H1 (cell line): Measurements from ENCODE around the gene ACVR1. TPM values are rescaled to one million over a fixed set of nuclear protein-coding genes. Genes with fewer than 3 reads are reported as not detected.

Experiments used
- CTCF ChIA-PET: fragments of 300-600 bp; sonication (Branson Sonifier 250); formaldehyde crosslinking; loops from one replicate; lab custom pipeline; 2021; ENCODE audit not compliant: partially characterized antibody; lab: Charles Lee
- POLR2A ChIA-PET: fragments of 300-600 bp; sonication (Branson Sonifier 250); formaldehyde crosslinking; loops from one replicate; lab custom pipeline; 2021; ENCODE audit warnings: inconsistent platforms; ENCODE audit not compliant: partially characterized antibody; lab: Charles Lee
- DNase-seq, 2 experiments: peaks; one replicate each; pipeline versions ENCODE4 v3.0.0 to v3.0.0-alpha.2; 2010 to 2022; ENCODE audit warnings: low spot score in 2 of 2, low read depth in 1 of 2, mixed read lengths in 1 of 2
- FAIRE-seq: peaks from 2 replicates; lab custom pipeline; 2011; peaks lifted over from hg19 to GRCh38; lab: Jason Lieb, UNC
- H2AFZ ChIP-seq: 2 replicates; pipeline ENCODE4 v1.8.1; 2012; ENCODE audit warnings: low read length, inconsistent platforms
- H2AK5ac ChIP-seq: 2 replicates; pipeline ENCODE4 v1.6.1; 2013; ENCODE audit warnings: low read depth, low read length
- H2BK120ac ChIP-seq: replicated peaks from 2 replicates; pipeline ENCODE3; 2013; ENCODE audit warnings: low read depth, low read length, inconsistent platforms
- H2BK12ac ChIP-seq: 2 replicates; pipeline ENCODE4 v1.6.1; 2013; ENCODE audit warnings: low read depth, low read length
- H2BK15ac ChIP-seq: 2 replicates; pipeline ENCODE4 v1.6.1; 2013; ENCODE audit warnings: low read length
- H2BK20ac ChIP-seq: 2 replicates; pipeline ENCODE4 v1.6.1; 2013; ENCODE audit warnings: low read length
- H2BK5ac ChIP-seq: 2 replicates; pipeline ENCODE4 v1.6.1; 2013; ENCODE audit warnings: low read depth, low read length
- H3K14ac ChIP-seq: 2 replicates; pipeline ENCODE4 v1.6.1; 2013; ENCODE audit warnings: inconsistent platforms; ENCODE audit not compliant: insufficient read length
- H3K18ac ChIP-seq: 2 replicates; pipeline ENCODE4 v1.6.1; 2013; ENCODE audit warnings: low read length; ENCODE audit errors: extremely low read depth
- H3K23ac ChIP-seq: 2 replicates; pipeline ENCODE4 v1.6.1; 2013; ENCODE audit warnings: inconsistent platforms; ENCODE audit not compliant: insufficient read length
- H3K23me2 ChIP-seq: 2 replicates; pipeline ENCODE4 v1.6.1; 2013; ENCODE audit warnings: low read depth, low read length
- H3K27ac ChIP-seq: 2 replicates; pipeline ENCODE4 v1.6.1; 2011; ENCODE audit warnings: low read depth, low read length, inconsistent platforms
- H3K27me3 ChIP-seq, 4 experiments: replicated peaks in 1 of 4; 1 replicate in 1 of 4; 2 replicates in 3 of 4; pipeline versions ENCODE4 v1.6.1 to v1.8.1; 2011 to 2013; ENCODE audit warnings: low read length in 3 of 4, mild to moderate bottlenecking in 3 of 4, inconsistent platforms in 2 of 4, mixed read lengths in 2 of 4, moderate library complexity in 1 of 4; ENCODE audit not compliant: control insufficient read depth in 3 of 4, insufficient read depth in 3 of 4; ENCODE audit errors: extremely low read depth in 1 of 4
- H3K36me3 ChIP-seq, 4 experiments: 2 replicates each; pipeline versions ENCODE4 v1.6.1 to v1.8.1; 2011 to 2013; ENCODE audit warnings: mild to moderate bottlenecking in 4 of 4, low read length in 3 of 4, moderate library complexity in 2 of 4, control low read depth in 1 of 4, inconsistent platforms in 1 of 4; ENCODE audit not compliant: insufficient read depth in 4 of 4, control insufficient read depth in 2 of 4
- H3K4ac ChIP-seq: replicated peaks from 2 replicates; pipeline ENCODE3; 2013; ENCODE audit warnings: low read length, low read depth, mixed read lengths, inconsistent platforms; ENCODE audit not compliant: insufficient read length
- H3K4me1 ChIP-seq, 4 experiments: replicated peaks in 1 of 4; 1 replicate in 1 of 4; 2 replicates in 3 of 4; pipeline versions ENCODE4 v1.6.1 to v1.8.1; 2011 to 2013; ENCODE audit warnings: low read length in 3 of 4, inconsistent platforms in 2 of 4, mixed read lengths in 1 of 4; ENCODE audit not compliant: insufficient read depth in 4 of 4, control insufficient read depth in 3 of 4
- H3K4me2 ChIP-seq, 2 experiments: 2 replicates each; pipeline versions ENCODE4 v1.6.1 to v1.8.1; 2011 to 2013; ENCODE audit warnings: low read depth in 2 of 2, low read length in 2 of 2, control low read depth in 1 of 2, inconsistent platforms in 1 of 2, mild to moderate bottlenecking in 1 of 2; ENCODE audit not compliant: insufficient read depth in 1 of 2
- H3K4me3 ChIP-seq, 4 experiments: fragments of 200-600, 300-600 bp in 1 of 4; sonication (generic), shearing (Covaris generic), sonication (Bioruptor Twin) in 1 of 4; 2 replicates each; pipeline versions ENCODE4 v1.5.1 to v1.8.1; 2011 to 2016; ENCODE audit warnings: low read length in 4 of 4, low read depth in 3 of 4, control low read depth in 2 of 4, inconsistent platforms in 2 of 4, mild to moderate bottlenecking in 2 of 4, mixed read lengths in 1 of 4, moderate library complexity in 1 of 4; ENCODE audit not compliant: insufficient read depth in 2 of 4; ENCODE audit errors: extremely low read depth in 1 of 4
- H3K56ac ChIP-seq: replicated peaks from 2 replicates; pipeline ENCODE3; 2013; ENCODE audit warnings: low read depth, mild to moderate bottlenecking, mixed read lengths, low read length, inconsistent platforms; ENCODE audit not compliant: insufficient read length
- H3K79me1 ChIP-seq: 2 replicates; pipeline ENCODE4 v1.6.1; 2013; ENCODE audit warnings: low read depth, low read length, control low read depth
- H3K79me2 ChIP-seq, 2 experiments: 2 replicates each; pipeline versions ENCODE4 v1.6.1 to v1.8.1; 2012 to 2013; ENCODE audit warnings: low read length in 2 of 2, mild to moderate bottlenecking in 2 of 2, inconsistent platforms in 1 of 2; ENCODE audit not compliant: insufficient read depth in 2 of 2, control insufficient read depth in 1 of 2
- H3K9ac ChIP-seq, 4 experiments: replicated peaks in 1 of 4; 1 replicate in 1 of 4; 2 replicates in 3 of 4; pipeline versions ENCODE4 v1.6.1 to v1.8.1; 2011 to 2013; ENCODE audit warnings: low read depth in 3 of 4, low read length in 3 of 4, control low read depth in 2 of 4, mild to moderate bottlenecking in 2 of 4, moderate library complexity in 2 of 4, inconsistent platforms in 1 of 4; ENCODE audit errors: extremely low read depth in 1 of 4
- H3K9me3 ChIP-seq, 2 experiments: 2 replicates each; pipeline versions ENCODE4 v1.6.1 to v1.8.1; 2012 to 2013; ENCODE audit warnings: mild to moderate bottlenecking in 2 of 2, moderate library complexity in 2 of 2, control low read depth in 1 of 2, inconsistent platforms in 1 of 2, low read depth in 1 of 2, low read length in 1 of 2, mixed read lengths in 1 of 2; ENCODE audit not compliant: insufficient read depth in 2 of 2
- H4K20me1 ChIP-seq, 2 experiments: replicated peaks in 1 of 2; 2 replicates each; pipeline versions ENCODE3 to v1.8.1; 2011 to 2013; ENCODE audit warnings: inconsistent platforms in 2 of 2, low read length in 2 of 2, mild to moderate bottlenecking in 1 of 2; ENCODE audit not compliant: insufficient read depth in 2 of 2, control insufficient read depth in 1 of 2
- H4K5ac ChIP-seq: 2 replicates; pipeline ENCODE4 v1.6.1; 2013; ENCODE audit warnings: low read length, low read depth, mixed read lengths, inconsistent platforms; ENCODE audit not compliant: insufficient read length
- H4K8ac ChIP-seq: 2 replicates; pipeline ENCODE4 v1.8.0; 2013; ENCODE audit warnings: mild to moderate bottlenecking, moderate library complexity, low read length, inconsistent platforms; ENCODE audit not compliant: insufficient read depth; ENCODE audit errors: extremely low read depth
- H4K91ac ChIP-seq: replicated peaks from 2 replicates; pipeline ENCODE3; 2013; ENCODE audit warnings: low read length, mixed read lengths, inconsistent platforms; ENCODE audit not compliant: insufficient read length
- ASH2L ChIP-seq: fragments of 200-600, 300-600 bp; sonication (generic); IDR thresholded peaks from one replicate; pipeline ENCODE4 v1.7.1; 2017; ENCODE audit warnings: low read length
- BACH1 ChIP-seq: IDR thresholded peaks from 2 replicates; pipeline ENCODE4 v1.6.1; 2012; ENCODE audit warnings: low read length, improper control_type of control experiment
- CHD1 ChIP-seq: IDR thresholded peaks from 2 replicates; pipeline ENCODE4 v1.6.1; 2012; ENCODE audit warnings: low read depth, low read length, improper control_type of control experiment
- EGR1 ChIP-seq: IDR thresholded peaks from 2 replicates; pipeline ENCODE4 v1.6.1; 2011; ENCODE audit warnings: low read depth, low read length, borderline replicate concordance
- EZH2 ChIP-seq: fragments of 200-600 bp; sonication (generic); IDR thresholded peaks from 2 replicates; pipeline ENCODE4 v1.7.1; 2012; ENCODE audit warnings: low read depth, mild to moderate bottlenecking, moderate library complexity, low read length, inconsistent platforms; ENCODE audit not compliant: severe bottlenecking
- GABPA ChIP-seq: IDR thresholded peaks from 2 replicates; pipeline ENCODE4 v1.6.1; 2011; ENCODE audit warnings: mild to moderate bottlenecking, low read length, moderate library complexity, borderline replicate concordance; ENCODE audit not compliant: insufficient read depth
- HDAC6 ChIP-seq: IDR thresholded peaks from one replicate; pipeline ENCODE4 v1.7.1; 2012; ENCODE audit warnings: low read depth, mild to moderate bottlenecking, inconsistent platforms, low read length, moderate library complexity
- KDM1A ChIP-seq: fragments of 200-600, 300-600 bp; sonication (generic); IDR thresholded peaks from 2 replicates; pipeline ENCODE4 v1.7.1; 2016; ENCODE audit warnings: mild to moderate bottlenecking, low read length, borderline replicate concordance
- POLR2A ChIP-seq, 2 experiments: IDR thresholded peaks; 1 replicate in 1 of 2; 2 replicates in 1 of 2; pipeline ENCODE4 v1.6.1; 2011; ENCODE audit warnings: low read depth in 2 of 2, low read length in 2 of 2, mild to moderate bottlenecking in 2 of 2; ENCODE audit errors: control extremely low read depth in 1 of 2
- RBBP5 ChIP-seq: IDR thresholded peaks from 2 replicates; pipeline ENCODE4 v1.7.1; 2012; ENCODE audit warnings: low read depth, mild to moderate bottlenecking, inconsistent platforms, low read length, moderate library complexity, borderline replicate concordance
- SAP30 ChIP-seq: fragments of 300-600 bp; sonication (generic); IDR thresholded peaks from 2 replicates; pipeline ENCODE4 v1.7.1; 2012; ENCODE audit warnings: low read length, moderate library complexity, mild to moderate bottlenecking, inconsistent platforms; ENCODE audit not compliant: insufficient read depth, insufficient replicate concordance
- TAF1 ChIP-seq: IDR thresholded peaks from 2 replicates; pipeline ENCODE4 v1.6.1; 2011; ENCODE audit warnings: mild to moderate bottlenecking, low read depth, low read length
- WGBS, 2 experiments: shearing (Covaris generic) in 1 of 2; methylation state at CpG; one replicate each; pipeline versions ENCODE4 v1.1.6 to v1.1.7; 2013 to 2015; ENCODE audit warnings: low lambda C conversion rate in 2 of 2, mixed read lengths in 2 of 2, inconsistent platforms in 1 of 2, low coverage in 1 of 2, missing lambda C conversion rate in 1 of 2; ENCODE audit not compliant: insufficient replicate concordance in 2 of 2, insufficient coverage in 1 of 2, insufficient read length in 1 of 2; ENCODE audit errors: extremely low coverage in 1 of 2, missing lambda C conversion rate in 1 of 2; 5-methylcytosine and 5-hydroxymethylcytosine counted together
- polyA plus RNA-seq, 7 experiments: library from polyadenylated mRNA; depleted of rRNA in 3 of 7; stranded (reverse) in 5 of 7; unstranded in 2 of 7; fragments of >200 nt in 5 of 7; fragments of 200-250 nt in 2 of 7; gene quantifications; 1 replicate in 5 of 7; 2 replicates in 1 of 7; 4 replicates in 1 of 7; pipeline versions ENCODE4 v1.2.1 to v1.2.3, GENCODE V29; 2011 to 2013; ENCODE audit warnings: missing spikeins in 2 of 7, mixed read lengths in 2 of 7
- total RNA-seq: library from RNA; stranded (reverse); fragmentation: NEBNext Ultra II Directional; extraction: Animal tissue kit (Norgen Biotek cat#: 25700); gene quantifications from 2 replicates; pipeline ENCODE4 v1.2.1, GENCODE V29; 2021
- TF ChIP-seq, protein P1 (sequence below): IDR thresholded peaks from 2 replicates; pipeline ENCODE4 v1.6.1; 2011; ENCODE audit warnings: low read length, improper control_type of control experiment

ACVR1 gene
- total and polyA plus RNA-seq, 2 of the 8 experiments (the other 6 are each of a cell fraction or from before 2014, with no cell fraction given) = 8.5 to 17.7 TPM

DNA sequence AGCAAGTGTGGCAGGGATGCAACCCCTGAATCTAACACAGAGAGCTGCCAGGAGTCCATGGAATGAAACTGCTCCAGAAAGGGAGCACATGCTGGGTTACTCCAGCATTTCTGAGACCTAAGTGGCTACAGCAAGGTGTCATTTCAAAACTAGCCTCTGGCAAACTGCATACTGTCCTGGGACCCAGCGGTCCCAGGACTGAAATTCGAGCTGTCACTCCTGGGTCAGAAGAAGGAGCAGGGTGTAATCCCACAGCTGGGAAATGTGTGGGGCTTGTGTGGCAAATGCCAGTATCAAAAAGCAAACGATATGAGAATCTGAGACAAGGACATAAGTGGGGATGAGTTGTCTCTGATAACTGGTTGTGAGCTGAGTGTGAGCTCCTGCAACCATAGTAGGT, 177.1 kb downstream of the ACVR1 start:
- Histone ChIP-seq H3K79me1 (no peaks in the 10 kb centered on the region), H3K4ac (no peak overlapping the region), H3K56ac (no peak overlapping the region), H3K4me2 (no peak overlapping the region), H3K14ac (no peak overlapping the region), H3K23me2 (no peaks in the 10 kb centered on the region), H2BK120ac (no peak overlapping the region), H3K27ac (no peak overlapping the region), H2AFZ (no peak overlapping the region), H4K91ac (no peak overlapping the region), H4K5ac (no peak overlapping the region), H3K9ac (no peak overlapping the region), H2AK5ac (no peak overlapping the region), H2BK20ac (no peak overlapping the region), H3K4me3 (no peak overlapping the region), H2BK12ac (no peak overlapping the region)
- DNase-seq (no peak), FAIRE-seq (no peak)
- POLR2A ChIA-PET = no interaction called here
- no peak for TF ChIP-seq TAF1
- TF ChIP-seq RBBP5 = no peak
- TF ChIP-seq EGR1 = no peak
- no peak for TF ChIP-seq ASH2L
- TF ChIP-seq POLR2A (IDR thresholded peaks at IDR 0.05; ENCODE audit: control extremely low read depth in 1 of 2, low read depth in 2 of 2, low read length in 2 of 2) = no peak
- no peak for TF ChIP-seq EZH2
- no peak for TF ChIP-seq KDM1A
- TF ChIP-seq SAP30 = no peak
- no peak for TF ChIP-seq CHD1
- no peak for TF ChIP-seq HDAC6
- TF ChIP-seq, protein P1, sequence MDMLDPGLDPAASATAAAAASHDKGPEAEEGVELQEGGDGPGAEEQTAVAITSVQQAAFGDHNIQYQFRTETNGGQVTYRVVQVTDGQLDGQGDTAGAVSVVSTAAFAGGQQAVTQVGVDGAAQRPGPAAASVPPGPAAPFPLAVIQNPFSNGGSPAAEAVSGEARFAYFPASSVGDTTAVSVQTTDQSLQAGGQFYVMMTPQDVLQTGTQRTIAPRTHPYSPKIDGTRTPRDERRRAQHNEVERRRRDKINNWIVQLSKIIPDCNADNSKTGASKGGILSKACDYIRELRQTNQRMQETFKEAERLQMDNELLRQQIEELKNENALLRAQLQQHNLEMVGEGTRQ = no peak
- TF ChIP-seq BACH1 = no peak
- TF ChIP-seq GABPA = no peak
- TF ChIP-seq, all 59 proteins: peak for 0
- H3K79me2 ChIP-seq = no peaks in the 10 kb centered on the region
- no peak overlapping the region for H4K8ac ChIP-seq
- no peaks in the 10 kb centered on the region for H3K36me3 ChIP-seq
- H4K20me1 ChIP-seq = no peaks in the 10 kb centered on the region
- no peak overlapping the region for H3K23ac ChIP-seq
- H2BK15ac ChIP-seq = no peak overlapping the region
- 78% methylated on average over 3 of the region's 3 CpGs; no CpG with 5 or more reads in 1 of the 2 experiments for WGBS, 2 experiments
- no peaks in the 10 kb centered on the region for H3K27me3 ChIP-seq
- CTCF ChIA-PET = interaction anchor here (1.5 kb wide), 1 partner anchor 70 kb away, joined by 7 read pairs; the partner anchor contains the start of gene ACVR1C
- H3K18ac ChIP-seq = no peak overlapping the region
- no peaks in the 10 kb centered on the region for H3K4me1 ChIP-seq
- no peaks in the 10 kb centered on the region for H3K9me3 ChIP-seq
- no peak overlapping the region for H2BK5ac ChIP-seq
